ENCODE results near the gene USP4. TPM values are rescaled to one million over a fixed set of nuclear protein-coding genes. Genes with fewer than 3 reads are reported as not detected.

Gene USP4
- total RNA-seq, 1 donor: 28.9 TPM

DNA sequence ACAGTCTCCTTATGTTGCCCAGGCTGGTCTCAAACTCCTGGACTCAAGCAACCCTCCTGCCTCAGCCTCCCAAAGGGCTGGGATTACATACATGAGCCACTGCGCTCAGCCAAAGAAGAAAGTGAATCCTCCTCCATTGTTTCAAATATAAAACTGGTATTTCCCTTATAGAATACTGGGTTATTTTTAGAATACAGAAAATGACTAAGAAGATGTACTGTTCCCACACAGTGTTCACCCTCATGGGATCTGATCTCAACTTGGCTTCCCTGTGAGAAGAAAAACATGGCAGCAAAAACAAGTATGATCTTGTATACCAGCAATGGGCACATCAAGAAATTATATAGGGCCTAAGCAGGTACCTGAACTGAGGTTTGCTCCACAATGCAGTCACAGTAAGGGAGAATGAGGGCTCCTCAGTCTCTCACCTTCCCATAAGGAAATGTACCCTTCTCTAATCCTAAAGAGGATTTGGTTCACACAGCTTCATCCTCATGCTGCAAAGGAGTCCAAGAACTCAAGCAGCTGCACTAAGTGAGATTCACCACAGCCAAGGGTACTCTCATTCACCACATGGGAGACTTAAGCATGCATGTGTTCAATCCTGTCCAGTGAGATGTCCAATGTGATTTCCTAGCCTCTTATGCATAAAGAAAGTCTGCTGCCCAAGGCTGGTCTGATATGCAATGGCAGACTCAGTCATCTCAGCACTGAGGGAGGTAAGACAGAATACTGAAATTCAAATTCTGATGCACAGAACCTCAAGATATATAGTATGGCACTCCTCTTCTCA lies 25.8 kb downstream of the USP4 start:
- TF ChIP-seq, protein P1, sequence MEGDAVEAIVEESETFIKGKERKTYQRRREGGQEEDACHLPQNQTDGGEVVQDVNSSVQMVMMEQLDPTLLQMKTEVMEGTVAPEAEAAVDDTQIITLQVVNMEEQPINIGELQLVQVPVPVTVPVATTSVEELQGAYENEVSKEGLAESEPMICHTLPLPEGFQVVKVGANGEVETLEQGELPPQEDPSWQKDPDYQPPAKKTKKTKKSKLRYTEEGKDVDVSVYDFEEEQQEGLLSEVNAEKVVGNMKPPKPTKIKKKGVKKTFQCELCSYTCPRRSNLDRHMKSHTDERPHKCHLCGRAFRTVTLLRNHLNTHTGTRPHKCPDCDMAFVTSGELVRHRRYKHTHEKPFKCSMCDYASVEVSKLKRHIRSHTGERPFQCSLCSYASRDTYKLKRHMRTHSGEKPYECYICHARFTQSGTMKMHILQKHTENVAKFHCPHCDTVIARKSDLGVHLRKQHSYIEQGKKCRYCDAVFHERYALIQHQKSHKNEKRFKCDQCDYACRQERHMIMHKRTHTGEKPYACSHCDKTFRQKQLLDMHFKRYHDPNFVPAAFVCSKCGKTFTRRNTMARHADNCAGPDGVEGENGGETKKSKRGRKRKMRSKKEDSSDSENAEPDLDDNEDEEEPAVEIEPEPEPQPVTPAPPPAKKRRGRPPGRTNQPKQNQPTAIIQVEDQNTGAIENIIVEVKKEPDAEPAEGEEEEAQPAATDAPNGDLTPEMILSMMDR (IDR thresholded peaks at IDR 0.05; ENCODE audit: insufficient read depth, low read length): no peak
- peak; percentile 46 for DNase-seq (ENCODE audit: low read depth)

GRCh38 chr3:49311283-49311682 lies 28.6 kb downstream of the USP4 start:
- TF ChIP-seq, protein P1 (IDR thresholded peaks at IDR 0.05; ENCODE audit: insufficient read depth, low read length): no peak
- H3K4me3 ChIP-seq (ENCODE audit: low read depth, low read length): no peak overlapping the region
- DNase-seq (ENCODE audit: low read depth): no peak

More for the DNA sequence above, 25.8 kb downstream of the USP4 start:
- no peak overlapping the region for H3K4me3 ChIP-seq (ENCODE audit: low read depth, low read length)

DNA sequence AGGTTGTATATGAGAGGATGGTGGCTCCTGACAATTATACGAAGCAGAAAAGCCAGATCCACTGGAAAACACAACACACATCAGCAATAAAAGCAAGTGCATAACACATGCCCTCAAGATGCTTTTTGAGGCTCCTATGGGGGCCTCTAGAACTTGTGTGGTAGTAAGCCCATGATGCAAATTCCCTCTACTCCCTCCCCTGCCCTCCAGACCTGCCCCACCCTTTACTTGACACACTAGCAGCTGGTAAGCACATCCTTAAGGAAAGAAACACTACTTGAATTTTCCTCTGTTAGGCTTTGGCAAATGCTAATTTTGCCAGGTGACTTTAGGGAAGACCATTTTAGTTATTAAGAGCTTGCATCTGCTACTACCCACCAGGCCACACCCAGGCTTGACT lies 29.2 kb downstream of the USP4 start:
- H3K4me3 ChIP-seq (ENCODE audit: low read depth, low read length): no peak overlapping the region
- TF ChIP-seq, protein P1 (IDR thresholded peaks at IDR 0.05; ENCODE audit: insufficient read depth, low read length): no peak
- no peak for DNase-seq (ENCODE audit: low read depth)

DNA sequence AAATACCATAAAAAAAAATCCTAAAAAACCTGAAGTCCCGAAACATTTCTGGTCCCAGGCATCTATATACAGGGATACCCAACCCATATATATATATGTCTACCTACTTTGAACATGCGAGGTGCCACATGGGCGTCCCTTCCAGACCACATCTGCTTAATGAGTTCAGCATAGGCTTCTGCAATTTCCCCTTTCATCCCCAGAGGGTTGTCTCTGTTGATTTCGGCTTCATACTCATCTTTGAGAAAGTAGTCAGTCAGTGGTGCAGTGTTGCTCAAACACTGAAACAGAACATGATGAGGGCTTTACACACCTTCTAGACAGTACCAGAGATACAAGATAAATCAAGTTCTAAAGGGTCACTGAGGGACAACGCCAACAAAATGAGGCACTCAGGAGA lies 34.2 kb downstream of the USP4 start:
- TF ChIP-seq, protein P1 (IDR thresholded peaks at IDR 0.05; ENCODE audit: insufficient read depth, low read length): no peak
- DNase-seq (ENCODE audit: low read depth): no peak
- H3K4me3 ChIP-seq (ENCODE audit: low read depth, low read length): no peak overlapping the region

- DNase-seq (ENCODE audit: low read depth): no peak
- TF ChIP-seq, protein P1 (IDR thresholded peaks at IDR 0.05; ENCODE audit: insufficient read depth, low read length): no peak
- H3K4me3 ChIP-seq (ENCODE audit: low read depth, low read length): no peak overlapping the region
Measured at GRCh38 chr3:49302613-49303012, 37.2 kb downstream of the USP4 start.

GRCh38 chr3:49300595-49300994 lies 39.3 kb downstream of the USP4 start:
- no peak overlapping the region for H3K4me3 ChIP-seq (ENCODE audit: low read depth, low read length)
- DNase-seq (ENCODE audit: low read depth): no peak
- TF ChIP-seq, protein P1 (IDR thresholded peaks at IDR 0.05; ENCODE audit: insufficient read depth, low read length): no peak

All from fibroblast of the aortic adventitia (primary cell).